GM12878 (cell line): ENCODE measurements around the gene AREG.

Source experiments
- BCL3 ChIP-seq: IDR thresholded peaks from 2 replicates; pipeline ENCODE4 v1.6.1; 2011; ENCODE audit warnings: borderline replicate concordance, low read depth, mild to moderate bottlenecking, moderate library complexity, low read length; ENCODE audit not compliant: insufficient read depth, poor library complexity, severe bottlenecking
- CTCF ChIP-seq, 3 experiments: IDR thresholded peaks in 2 of 3; conservative IDR thresholded peaks in 1 of 3; 2 replicates each; pipeline ENCODE4 v1.5.1; 2011; ENCODE audit warnings: low read depth in 3 of 3, low read length in 3 of 3, mild to moderate bottlenecking in 3 of 3, control low read depth in 2 of 3, moderate library complexity in 2 of 3, inconsistent platforms in 1 of 3, mixed read lengths in 1 of 3; ENCODE audit not compliant: control insufficient read depth in 2 of 3, insufficient read depth in 1 of 3; ENCODE audit errors: extremely low read depth in 1 of 3
- HDAC2 ChIP-seq: fragments of 200-600 bp; sonication (generic); IDR thresholded peaks from 2 replicates; pipeline ENCODE4 v1.6.1; 2017
- SUZ12 ChIP-seq: fragments of 200-600 bp; sonication (generic); IDR thresholded peaks from one replicate; pipeline ENCODE4 v1.6.1; 2018; ENCODE audit warnings: antibody characterized with exemption, mild to moderate bottlenecking; ENCODE audit not compliant: unreplicated experiment
- ZNF274 ChIP-seq: IDR thresholded peaks from one replicate; pipeline ENCODE4 v1.8.0; 2011; ENCODE audit not compliant: insufficient read length, insufficient read depth
- TF ChIP-seq, protein P1 (sequence below): fragments of 450-650 bp; IDR thresholded peaks from 2 replicates; pipeline ENCODE4 v1.6.1; 2014; ENCODE audit warnings: mild to moderate bottlenecking
- TF ChIP-seq, protein P2 (sequence below): fragments of 450-650 bp; IDR thresholded peaks from 2 replicates; pipeline ENCODE4 v1.6.1; 2016; ENCODE audit warnings: mild to moderate bottlenecking, moderate library complexity, borderline replicate concordance
- TF ChIP-seq, protein P3 (sequence below): fragments of 450-650 bp; IDR thresholded peaks from 2 replicates; pipeline ENCODE4 v1.6.1; 2017; ENCODE audit warnings: antibody characterized with exemption, mild to moderate bottlenecking, moderate library complexity

- no peak for TF ChIP-seq SUZ12
- no peak for TF ChIP-seq CTCF (IDR thresholded peaks at IDR 0.05 in 2 of 3, conservative IDR thresholded peaks at IDR 0.05 in 1 of 3; ENCODE audit: control insufficient read depth in 2 of 3, extremely low read depth in 1 of 3, insufficient read depth in 1 of 3, low read depth in 3 of 3, low read length in 3 of 3)
- TF ChIP-seq, protein P1, sequence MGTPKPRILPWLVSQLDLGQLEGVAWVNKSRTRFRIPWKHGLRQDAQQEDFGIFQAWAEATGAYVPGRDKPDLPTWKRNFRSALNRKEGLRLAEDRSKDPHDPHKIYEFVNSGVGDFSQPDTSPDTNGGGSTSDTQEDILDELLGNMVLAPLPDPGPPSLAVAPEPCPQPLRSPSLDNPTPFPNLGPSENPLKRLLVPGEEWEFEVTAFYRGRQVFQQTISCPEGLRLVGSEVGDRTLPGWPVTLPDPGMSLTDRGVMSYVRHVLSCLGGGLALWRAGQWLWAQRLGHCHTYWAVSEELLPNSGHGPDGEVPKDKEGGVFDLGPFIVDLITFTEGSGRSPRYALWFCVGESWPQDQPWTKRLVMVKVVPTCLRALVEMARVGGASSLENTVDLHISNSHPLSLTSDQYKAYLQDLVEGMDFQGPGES, result no peak
- TF ChIP-seq BCL3, result no peak
- TF ChIP-seq, protein P2, sequence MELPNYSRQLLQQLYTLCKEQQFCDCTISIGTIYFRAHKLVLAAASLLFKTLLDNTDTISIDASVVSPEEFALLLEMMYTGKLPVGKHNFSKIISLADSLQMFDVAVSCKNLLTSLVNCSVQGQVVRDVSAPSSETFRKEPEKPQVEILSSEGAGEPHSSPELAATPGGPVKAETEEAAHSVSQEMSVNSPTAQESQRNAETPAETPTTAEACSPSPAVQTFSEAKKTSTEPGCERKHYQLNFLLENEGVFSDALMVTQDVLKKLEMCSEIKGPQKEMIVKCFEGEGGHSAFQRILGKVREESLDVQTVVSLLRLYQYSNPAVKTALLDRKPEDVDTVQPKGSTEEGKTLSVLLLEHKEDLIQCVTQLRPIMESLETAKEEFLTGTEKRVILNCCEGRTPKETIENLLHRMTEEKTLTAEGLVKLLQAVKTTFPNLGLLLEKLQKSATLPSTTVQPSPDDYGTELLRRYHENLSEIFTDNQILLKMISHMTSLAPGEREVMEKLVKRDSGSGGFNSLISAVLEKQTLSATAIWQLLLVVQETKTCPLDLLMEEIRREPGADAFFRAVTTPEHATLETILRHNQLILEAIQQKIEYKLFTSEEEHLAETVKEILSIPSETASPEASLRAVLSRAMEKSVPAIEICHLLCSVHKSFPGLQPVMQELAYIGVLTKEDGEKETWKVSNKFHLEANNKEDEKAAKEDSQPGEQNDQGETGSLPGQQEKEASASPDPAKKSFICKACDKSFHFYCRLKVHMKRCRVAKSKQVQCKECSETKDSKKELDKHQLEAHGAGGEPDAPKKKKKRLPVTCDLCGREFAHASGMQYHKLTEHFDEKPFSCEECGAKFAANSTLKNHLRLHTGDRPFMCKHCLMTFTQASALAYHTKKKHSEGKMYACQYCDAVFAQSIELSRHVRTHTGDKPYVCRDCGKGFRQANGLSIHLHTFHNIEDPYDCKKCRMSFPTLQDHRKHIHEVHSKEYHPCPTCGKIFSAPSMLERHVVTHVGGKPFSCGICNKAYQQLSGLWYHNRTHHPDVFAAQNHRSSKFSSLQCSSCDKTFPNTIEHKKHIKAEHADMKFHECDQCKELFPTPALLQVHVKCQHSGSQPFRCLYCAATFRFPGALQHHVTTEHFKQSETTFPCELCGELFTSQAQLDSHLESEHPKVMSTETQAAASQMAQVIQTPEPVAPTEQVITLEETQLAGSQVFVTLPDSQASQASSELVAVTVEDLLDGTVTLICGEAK, result no peak
- TF ChIP-seq, protein P3, sequence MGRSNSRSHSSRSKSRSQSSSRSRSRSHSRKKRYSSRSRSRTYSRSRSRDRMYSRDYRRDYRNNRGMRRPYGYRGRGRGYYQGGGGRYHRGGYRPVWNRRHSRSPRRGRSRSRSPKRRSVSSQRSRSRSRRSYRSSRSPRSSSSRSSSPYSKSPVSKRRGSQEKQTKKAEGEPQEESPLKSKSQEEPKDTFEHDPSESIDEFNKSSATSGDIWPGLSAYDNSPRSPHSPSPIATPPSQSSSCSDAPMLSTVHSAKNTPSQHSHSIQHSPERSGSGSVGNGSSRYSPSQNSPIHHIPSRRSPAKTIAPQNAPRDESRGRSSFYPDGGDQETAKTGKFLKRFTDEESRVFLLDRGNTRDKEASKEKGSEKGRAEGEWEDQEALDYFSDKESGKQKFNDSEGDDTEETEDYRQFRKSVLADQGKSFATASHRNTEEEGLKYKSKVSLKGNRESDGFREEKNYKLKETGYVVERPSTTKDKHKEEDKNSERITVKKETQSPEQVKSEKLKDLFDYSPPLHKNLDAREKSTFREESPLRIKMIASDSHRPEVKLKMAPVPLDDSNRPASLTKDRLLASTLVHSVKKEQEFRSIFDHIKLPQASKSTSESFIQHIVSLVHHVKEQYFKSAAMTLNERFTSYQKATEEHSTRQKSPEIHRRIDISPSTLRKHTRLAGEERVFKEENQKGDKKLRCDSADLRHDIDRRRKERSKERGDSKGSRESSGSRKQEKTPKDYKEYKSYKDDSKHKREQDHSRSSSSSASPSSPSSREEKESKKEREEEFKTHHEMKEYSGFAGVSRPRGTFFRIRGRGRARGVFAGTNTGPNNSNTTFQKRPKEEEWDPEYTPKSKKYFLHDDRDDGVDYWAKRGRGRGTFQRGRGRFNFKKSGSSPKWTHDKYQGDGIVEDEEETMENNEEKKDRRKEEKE, result no peak
- TF ChIP-seq ZNF274, result no peak
- no peak for TF ChIP-seq HDAC2
These were observed 31.7 kb upstream of the AREG start for GRCh38 chr4:74413265-74413664.
